IgD-negative memory B cell (primary cell): ENCODE data around the gene CAVIN4. TPM values are rescaled to one million over a fixed set of nuclear protein-coding genes. Genes with fewer than 3 reads are reported as not detected.

ENCODE experiments used
- H3K27ac Mint-ChIP-seq, 3 donors: one replicate each; pipeline ENCODE4 v1.8.0; 2020 to 2022; ENCODE audit warnings: mild to moderate bottlenecking in 3 of 3, mixed read lengths in 3 of 3, moderate library complexity in 1 of 3
- H3K27me3 Mint-ChIP-seq: one replicate; pipeline ENCODE4 v1.8.0; 2021; ENCODE audit warnings: mixed read lengths
- H3K36me3 Mint-ChIP-seq: one replicate; pipeline ENCODE4 v1.8.0; 2020; ENCODE audit warnings: mild to moderate bottlenecking, mixed read lengths
- H3K4me1 Mint-ChIP-seq, 3 donors: one replicate each; pipeline ENCODE4 v1.8.0; 2020 to 2022; ENCODE audit warnings: mixed read lengths in 3 of 3, mild to moderate bottlenecking in 1 of 3
- H3K4me3 Mint-ChIP-seq, 4 donors: one replicate each; pipeline ENCODE4 v1.8.0; 2020 to 2022; ENCODE audit warnings: mild to moderate bottlenecking in 4 of 4, mixed read lengths in 4 of 4, moderate library complexity in 3 of 4
- H3K9me3 Mint-ChIP-seq, 3 donors: one replicate each; pipeline ENCODE4 v1.8.0; 2020 to 2021; ENCODE audit warnings: mixed read lengths in 3 of 3, mild to moderate bottlenecking in 1 of 3
- polyA plus RNA-seq: library from polyadenylated mRNA; unstranded; fragments of 300-500 nt; fragmentation: Illumina TruSeq; gene quantifications from one replicate; pipeline ENCODE4 v1.2.3, GENCODE V29; 2021

The CAVIN4 gene, protein sequence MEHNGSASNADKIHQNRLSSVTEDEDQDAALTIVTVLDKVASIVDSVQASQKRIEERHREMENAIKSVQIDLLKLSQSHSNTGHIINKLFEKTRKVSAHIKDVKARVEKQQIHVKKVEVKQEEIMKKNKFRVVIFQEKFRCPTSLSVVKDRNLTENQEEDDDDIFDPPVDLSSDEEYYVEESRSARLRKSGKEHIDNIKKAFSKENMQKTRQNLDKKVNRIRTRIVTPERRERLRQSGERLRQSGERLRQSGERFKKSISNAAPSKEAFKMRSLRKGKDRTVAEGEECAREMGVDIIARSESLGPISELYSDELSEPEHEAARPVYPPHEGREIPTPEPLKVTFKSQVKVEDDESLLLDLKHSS
- not detected for polyA plus RNA-seq

GRCh38 chr9:100577776-100578448, at the start of gene CAVIN4:
Gene CAVIN4, plus strand, starts transcription at chr9:100578079. Its CDS starts 65 bp downstream, at chr9:100578144.
- Mint-ChIP-seq H3K27me3 (peaks cover 4% of the 10 kb centered on the region), H3K27ac (no peak within 1 kb of the TSS), H3K4me3 (no peak within 1 kb of the TSS), H3K36me3 (no peaks in the 10 kb centered on the region), H3K4me1 (no peaks in the 10 kb centered on the region), H3K9me3 (no peaks in the 10 kb centered on the region)

DNA sequence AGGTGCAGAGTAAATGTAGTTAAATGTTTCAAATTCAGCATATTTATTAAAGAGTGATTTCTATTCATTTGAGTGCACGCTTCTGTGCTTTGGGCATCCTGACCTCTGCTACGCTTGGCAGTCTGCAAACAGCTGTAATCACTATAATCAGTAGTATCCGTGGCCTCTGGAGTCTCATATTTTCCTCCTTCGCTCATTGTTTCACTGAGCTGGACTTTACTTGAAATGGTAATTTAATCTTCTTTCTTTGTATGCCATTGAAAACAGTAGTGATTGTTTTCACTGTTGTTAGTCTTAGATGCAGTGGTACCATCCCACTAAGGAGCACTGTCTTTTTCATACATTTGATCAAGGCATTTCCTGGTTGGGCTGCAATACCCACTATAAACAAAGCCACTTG, 43.5 kb upstream of the CAVIN4 start:
- peaks cover 0 to 2% (median 0%) of the 10 kb centered on the region in 3 donors for H3K9me3 Mint-ChIP-seq
- H3K4me1 Mint-ChIP-seq, result no peaks in the 10 kb centered on the region
- H3K27ac Mint-ChIP-seq, result no peak overlapping the region
- H3K36me3 Mint-ChIP-seq, result peaks cover 1% of the 10 kb centered on the region
- no peak overlapping the region for H3K4me3 Mint-ChIP-seq
- no peaks in the 10 kb centered on the region for H3K27me3 Mint-ChIP-seq

GRCh38 chr9:100540327-100540726, 37.6 kb upstream of the CAVIN4 start:
- Mint-ChIP-seq H3K27ac (no peak overlapping the region), H3K36me3 (peaks cover 6% of the 10 kb centered on the region), H3K4me1 (no peaks in the 10 kb centered on the region), H3K4me3 (no peak overlapping the region), H3K9me3 (peaks cover 6 to 13% (median 7%) of the 10 kb centered on the region in 3 donors), H3K27me3 (no peaks in the 10 kb centered on the region)

DNA sequence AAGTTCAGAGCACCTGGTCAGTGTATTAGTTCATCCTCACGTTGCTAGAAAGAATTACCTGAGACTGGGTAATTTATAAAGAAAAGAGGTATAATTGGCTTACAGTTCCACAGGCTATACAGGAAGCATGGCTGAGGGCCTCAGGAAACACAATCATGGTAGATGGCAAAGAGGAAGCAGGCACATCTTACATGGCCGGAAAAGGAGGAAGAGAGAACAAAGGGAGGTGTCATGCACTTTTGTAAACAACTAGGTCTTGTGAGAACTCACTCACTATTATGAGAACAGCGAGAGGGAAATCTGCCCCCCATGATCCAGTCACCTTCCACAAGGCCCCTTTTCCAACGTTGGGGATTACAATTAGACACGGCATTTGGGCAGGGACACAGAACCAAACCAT, 28.8 kb upstream of the CAVIN4 start:
- Mint-ChIP-seq H3K27me3 (no peaks in the 10 kb centered on the region), H3K4me1 (peaks cover 5 to 12% (median 7%) of the 10 kb centered on the region in 3 donors), H3K27ac (peak overlapping the region in 2 of 3 donors; percentile 60 to 77), H3K36me3 (peaks cover 20% of the 10 kb centered on the region), H3K9me3 (peaks cover 25 to 41% (median 25%) of the 10 kb centered on the region in 3 donors), H3K4me3 (peak overlapping the region in 2 of 4 donors; percentile 10 to 31)

DNA sequence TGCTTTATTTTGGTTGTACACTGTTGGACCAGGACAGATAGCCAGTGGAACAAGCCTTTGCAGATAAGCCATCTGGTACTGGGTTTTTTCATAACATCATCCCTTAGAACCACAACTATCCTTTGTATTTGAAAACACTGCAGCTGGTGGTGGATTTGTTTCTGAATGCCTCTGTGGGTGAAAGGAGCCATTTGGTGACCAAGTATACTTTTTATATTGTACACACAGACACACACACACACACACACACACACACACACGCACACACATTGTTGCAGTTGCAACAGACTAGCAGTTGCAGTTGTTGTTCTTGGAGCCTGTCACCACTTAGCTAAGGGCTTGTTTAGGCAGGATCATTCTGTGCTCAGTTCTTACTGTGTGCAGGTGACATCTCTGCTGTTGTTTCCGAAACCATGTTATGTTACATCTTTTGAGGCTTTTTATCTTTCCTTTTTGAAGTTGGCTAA, 22.9 kb upstream of the CAVIN4 start:
- Mint-ChIP-seq H3K27ac (no peak overlapping the region), H3K36me3 (peaks cover 2% of the 10 kb centered on the region), H3K27me3 (no peaks in the 10 kb centered on the region), H3K9me3 (peaks cover 0 to 7% (median 3%) of the 10 kb centered on the region in 3 donors), H3K4me1 (peaks cover 0 to under 1% (median 0%) of the 10 kb centered on the region in 3 donors), H3K4me3 (no peak overlapping the region)

- peaks cover 2% of the 10 kb centered on the region for H3K36me3 Mint-ChIP-seq
- peaks cover 0 to 2% (median under 1%) of the 10 kb centered on the region in 3 donors for H3K9me3 Mint-ChIP-seq
- H3K27me3 Mint-ChIP-seq, result no peaks in the 10 kb centered on the region
- H3K27ac Mint-ChIP-seq, result no peak overlapping the region
- H3K4me3 Mint-ChIP-seq, result no peak overlapping the region
- H3K4me1 Mint-ChIP-seq, result no peaks in the 10 kb centered on the region
These were observed 22.4 kb upstream of the CAVIN4 start for GRCh38 chr9:100555471-100555870.

- Mint-ChIP-seq H3K9me3 (no peaks in the 10 kb centered on the region), H3K4me1 (no peaks in the 10 kb centered on the region), H3K4me3 (no peak overlapping the region), H3K27ac (no peak overlapping the region), H3K27me3 (no peaks in the 10 kb centered on the region), H3K36me3 (peaks cover 2% of the 10 kb centered on the region)
These were observed 20.8 kb upstream of the CAVIN4 start for GRCh38 chr9:100557053-100557452.

DNA sequence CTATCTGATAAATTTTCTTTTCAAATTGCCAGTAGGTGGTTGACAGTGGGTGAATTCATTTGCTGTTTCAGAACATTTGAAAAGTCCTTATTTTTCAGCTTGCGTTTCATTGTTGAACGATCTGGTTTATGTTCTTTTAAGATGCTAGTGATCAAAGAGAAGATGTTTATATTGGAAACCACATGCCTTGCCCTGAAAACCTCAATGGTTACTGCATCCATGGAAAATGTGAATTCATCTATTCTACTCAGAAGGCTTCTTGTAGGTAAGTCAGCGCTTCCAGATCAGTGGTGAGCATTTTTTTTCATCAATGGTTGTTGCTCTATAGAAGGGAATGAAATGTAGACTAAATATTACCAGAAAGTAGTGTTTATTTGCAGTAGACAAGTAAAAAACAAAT, 16.6 kb upstream of the CAVIN4 start:
- Mint-ChIP-seq H3K4me3 (no peak overlapping the region), H3K27ac (no peak overlapping the region), H3K4me1 (no peaks in the 10 kb centered on the region)

GRCh38 chr9:100567856-100568255, 10.0 kb upstream of the CAVIN4 start:
- Mint-ChIP-seq H3K36me3 (no peaks in the 10 kb centered on the region), H3K4me1 (no peaks in the 10 kb centered on the region), H3K9me3 (peaks cover 2 to 3% (median 2%) of the 10 kb centered on the region in 3 donors), H3K27me3 (peaks cover 2% of the 10 kb centered on the region), H3K27ac (no peak overlapping the region), H3K4me3 (no peak overlapping the region)

More for the DNA sequence above, 16.6 kb upstream of the CAVIN4 start:
- Mint-ChIP-seq H3K36me3 (peaks cover 2% of the 10 kb centered on the region), H3K27me3 (no peaks in the 10 kb centered on the region), H3K9me3 (no peaks in the 10 kb centered on the region)

- Mint-ChIP-seq H3K27ac (no peak overlapping the region), H3K9me3 (peaks cover 2 to 3% (median 2%) of the 10 kb centered on the region in 3 donors), H3K36me3 (no peaks in the 10 kb centered on the region), H3K4me3 (no peak overlapping the region), H3K4me1 (no peaks in the 10 kb centered on the region), H3K27me3 (peaks cover 2% of the 10 kb centered on the region)
These were observed 4.1 kb upstream of the CAVIN4 start for GRCh38 chr9:100573655-100574260.

DNA sequence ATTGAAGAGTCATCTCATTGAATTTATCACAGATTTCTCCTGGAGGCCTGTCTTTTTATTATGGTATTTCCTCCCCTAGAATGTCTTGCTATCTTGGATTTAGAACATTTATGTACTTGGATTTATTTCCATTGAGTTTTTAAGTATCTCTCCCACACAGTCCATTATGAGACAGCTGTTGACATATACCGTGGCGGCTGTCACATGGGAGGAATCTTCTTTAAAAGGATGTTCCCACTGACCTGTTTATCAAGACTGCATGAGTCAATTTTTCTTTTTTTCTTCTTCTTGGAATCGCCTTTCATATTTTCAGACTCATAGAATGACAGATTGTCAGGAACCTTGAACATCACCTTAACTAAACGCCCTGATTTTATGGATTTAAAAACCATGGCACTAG, 2.9 kb upstream of the CAVIN4 start:
- peaks cover 0 to 3% (median 0%) of the 10 kb centered on the region in 3 donors for H3K9me3 Mint-ChIP-seq
- no peak overlapping the region for H3K27ac Mint-ChIP-seq

DNA sequence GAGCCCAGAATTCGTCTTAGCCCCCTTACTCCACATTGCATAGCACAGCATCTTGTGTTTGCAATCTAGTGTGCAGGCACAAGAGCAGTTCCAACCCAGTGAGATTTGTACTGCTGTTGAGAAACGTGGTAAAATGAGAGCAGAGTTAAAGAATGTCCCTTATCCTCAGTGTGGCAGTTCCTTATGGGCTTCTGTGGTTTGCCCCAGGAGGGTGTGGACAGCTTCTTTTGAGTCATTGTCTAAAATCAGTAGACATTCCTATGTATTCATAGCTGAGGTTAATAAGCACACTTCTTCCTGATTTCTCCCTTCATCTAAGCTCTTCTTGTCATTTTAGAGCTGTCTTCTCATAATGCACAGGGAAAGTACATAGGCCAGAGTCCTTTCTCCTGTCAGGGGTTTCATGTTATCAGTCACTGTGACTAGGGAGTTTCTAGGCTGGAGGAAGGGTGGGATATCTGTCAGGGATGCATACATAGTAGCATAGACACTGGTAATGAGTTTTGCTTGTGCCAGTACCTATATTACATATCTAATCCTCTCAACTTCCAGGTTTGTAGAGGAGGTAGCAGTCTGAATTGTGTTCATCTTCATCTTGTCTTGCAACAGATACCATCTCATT, 2.0 kb upstream of the CAVIN4 start:
- Mint-ChIP-seq H3K9me3 (no peaks in the 10 kb centered on the region), H3K27ac (no peak overlapping the region), H3K4me1 (no peaks in the 10 kb centered on the region), H3K27me3 (no peaks in the 10 kb centered on the region), H3K36me3 (no peaks in the 10 kb centered on the region), H3K4me3 (no peak overlapping the region)

More for the DNA sequence above, 2.9 kb upstream of the CAVIN4 start:
- H3K27me3 Mint-ChIP-seq, result peaks cover 2% of the 10 kb centered on the region
- no peaks in the 10 kb centered on the region for H3K36me3 Mint-ChIP-seq
- no peak overlapping the region for H3K4me3 Mint-ChIP-seq
- no peaks in the 10 kb centered on the region for H3K4me1 Mint-ChIP-seq

DNA sequence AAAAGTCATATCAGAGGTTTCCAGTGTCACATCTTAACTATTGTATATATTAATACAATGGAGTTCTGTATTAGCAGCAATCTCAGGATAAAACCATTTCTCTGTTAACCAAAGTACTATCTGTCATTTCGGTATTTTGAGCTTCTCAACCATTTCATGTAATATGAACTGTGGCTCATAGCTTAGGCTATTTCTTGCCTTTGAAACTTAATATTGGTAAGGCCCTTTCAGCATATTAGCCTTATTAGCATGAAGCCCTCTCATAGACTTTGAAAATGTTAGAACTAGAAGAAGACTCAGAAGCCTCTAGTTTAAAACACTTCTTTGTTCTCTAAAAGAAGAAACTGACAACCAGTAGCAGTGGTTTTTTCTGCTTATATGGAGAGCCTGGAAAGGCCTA, 731 bp downstream of the CAVIN4 start:
- peaks cover 4% of the 10 kb centered on the region for H3K27me3 Mint-ChIP-seq
- H3K27ac Mint-ChIP-seq, result no peak overlapping the region
- H3K36me3 Mint-ChIP-seq, result no peaks in the 10 kb centered on the region
- no peak overlapping the region for H3K4me3 Mint-ChIP-seq
- H3K9me3 Mint-ChIP-seq, result no peaks in the 10 kb centered on the region
- no peaks in the 10 kb centered on the region for H3K4me1 Mint-ChIP-seq

GRCh38 chr9:100579665-100580064, 1.8 kb downstream of the CAVIN4 start:
- no peaks in the 10 kb centered on the region for H3K4me1 Mint-ChIP-seq
- no peak overlapping the region for H3K4me3 Mint-ChIP-seq
- no peaks in the 10 kb centered on the region for H3K9me3 Mint-ChIP-seq
- no peaks in the 10 kb centered on the region for H3K36me3 Mint-ChIP-seq
- peaks cover 4% of the 10 kb centered on the region for H3K27me3 Mint-ChIP-seq
- no peak overlapping the region for H3K27ac Mint-ChIP-seq

GRCh38 chr9:100580257-100580656, 2.4 kb downstream of the CAVIN4 start:
- H3K36me3 Mint-ChIP-seq, result no peaks in the 10 kb centered on the region
- no peak overlapping the region for H3K4me3 Mint-ChIP-seq
- H3K4me1 Mint-ChIP-seq, result no peaks in the 10 kb centered on the region
- peaks cover 4% of the 10 kb centered on the region for H3K27me3 Mint-ChIP-seq
- no peaks in the 10 kb centered on the region for H3K9me3 Mint-ChIP-seq
- H3K27ac Mint-ChIP-seq, result no peak overlapping the region
